Hematopoietic multipotent progenitor cell treated with erythropoietin and hydrocortisone succinate and interleukin-3 and kit ligand, for 6 days (in vitro differentiated cells): Measurements from ENCODE around the gene ASGR1.
"Not testable (repeated sequence)": the region's sequence is repeated elsewhere in the genome, so short reads cannot be mapped to it uniquely, and the experiment has no call there.

Experiments used
- DNase-seq: peaks from one replicate; pipeline ENCODE4 v3.0.0-alpha.2; 2015

ASGR1 gene

DNA sequence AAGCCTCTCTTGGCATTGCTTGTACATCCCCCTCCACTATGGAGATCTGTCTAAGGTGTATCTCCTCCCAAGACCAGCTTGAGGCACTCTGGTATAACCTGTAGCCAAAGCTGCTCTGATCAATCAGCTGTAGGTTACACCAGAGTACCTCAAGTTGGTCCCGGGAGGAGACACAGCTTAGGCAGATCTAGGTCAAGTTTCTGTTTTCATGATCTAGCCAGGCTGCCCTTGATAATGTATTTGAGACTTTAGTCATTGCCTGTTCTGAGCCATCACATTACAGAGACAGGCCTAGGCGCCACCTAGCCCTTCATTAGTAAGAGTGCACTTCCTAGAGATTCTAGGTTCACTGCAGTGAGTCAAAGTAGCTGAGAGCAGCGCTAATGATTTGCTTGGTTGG lies 31.4 kb downstream of the ASGR1 start:
- DNase-seq = peak; percentile 17

DNA sequence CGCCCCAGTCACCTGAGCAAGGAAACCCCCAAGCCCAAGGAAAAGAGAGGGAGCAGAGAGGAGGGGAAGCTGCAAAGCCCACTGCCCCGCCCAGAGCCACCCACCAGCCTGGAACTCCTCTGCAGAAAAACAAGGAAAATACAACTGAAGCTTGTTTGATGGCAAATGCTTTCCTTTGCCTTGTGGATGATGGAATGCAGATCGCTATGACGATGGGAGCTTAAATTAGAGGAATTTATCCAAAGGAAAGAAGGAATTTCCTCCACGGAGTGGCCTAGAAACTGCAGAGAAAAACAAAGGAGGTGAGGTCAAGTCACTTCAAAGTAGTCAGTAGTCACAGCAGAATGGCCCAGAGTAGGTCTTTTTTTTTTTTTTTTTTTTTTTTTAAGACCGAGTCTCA lies 33.1 kb downstream of the ASGR1 start:
- no peak for DNase-seq

DNA sequence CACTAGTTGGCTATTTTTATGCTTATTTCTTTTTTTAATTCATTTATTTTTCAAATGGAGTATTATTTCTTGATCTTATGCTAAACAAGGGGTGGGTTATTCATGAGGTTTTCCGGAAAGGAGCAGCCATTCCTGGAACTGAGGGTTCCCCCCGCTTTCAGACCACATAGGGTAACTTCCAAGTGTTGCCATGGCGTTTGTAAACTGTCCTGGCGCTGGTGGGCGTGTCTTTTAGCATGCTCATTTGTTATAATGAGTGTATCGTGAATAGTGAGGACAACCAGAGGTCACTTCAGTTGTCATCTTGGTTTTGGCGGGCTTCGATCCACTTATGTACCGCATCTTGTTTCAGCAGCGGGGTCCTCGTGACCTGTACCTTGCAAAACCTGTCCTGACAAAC lies 35.0 kb downstream of the ASGR1 start:
- no peak for DNase-seq

DNA sequence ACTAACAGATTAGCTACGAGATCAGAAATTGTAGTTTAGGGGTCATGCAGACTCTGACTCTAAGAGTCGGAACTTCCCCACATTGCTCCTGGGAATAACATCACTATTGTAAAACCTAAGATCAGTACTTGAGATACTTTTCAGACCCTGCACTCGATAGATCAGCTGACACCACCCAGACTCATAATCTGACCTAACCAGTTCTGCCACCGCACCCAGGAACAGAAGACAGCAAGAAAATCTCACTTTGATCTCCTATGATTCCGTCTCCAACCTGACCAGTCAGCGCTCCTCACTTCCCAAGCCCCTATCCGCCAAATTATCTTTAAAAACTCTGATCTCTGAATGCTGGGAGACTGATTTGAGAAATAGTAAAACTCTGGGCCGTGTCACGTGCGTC lies 37.3 kb downstream of the ASGR1 start:
- no peak for DNase-seq

DNA sequence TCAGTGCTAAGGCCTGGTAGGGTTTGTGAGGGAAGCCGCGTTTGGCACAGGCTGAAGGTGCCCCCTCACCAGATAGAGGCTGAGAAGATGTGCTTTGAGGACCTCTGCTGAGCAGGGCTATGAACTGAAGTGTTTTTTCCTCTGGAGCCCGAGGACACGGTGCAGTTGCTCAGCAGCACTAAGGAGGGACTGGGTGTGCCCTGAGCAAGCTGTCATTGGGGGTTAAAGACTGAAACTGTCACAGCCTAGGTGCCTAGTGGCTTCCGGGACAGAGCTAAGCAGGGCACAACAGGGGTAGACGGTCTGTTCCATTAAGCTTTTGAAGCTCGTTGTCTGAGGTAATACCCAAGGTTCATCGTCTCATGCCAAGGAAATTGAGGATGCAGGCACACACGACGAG lies 39.8 kb downstream of the ASGR1 start:
- DNase-seq = no peak

DNA sequence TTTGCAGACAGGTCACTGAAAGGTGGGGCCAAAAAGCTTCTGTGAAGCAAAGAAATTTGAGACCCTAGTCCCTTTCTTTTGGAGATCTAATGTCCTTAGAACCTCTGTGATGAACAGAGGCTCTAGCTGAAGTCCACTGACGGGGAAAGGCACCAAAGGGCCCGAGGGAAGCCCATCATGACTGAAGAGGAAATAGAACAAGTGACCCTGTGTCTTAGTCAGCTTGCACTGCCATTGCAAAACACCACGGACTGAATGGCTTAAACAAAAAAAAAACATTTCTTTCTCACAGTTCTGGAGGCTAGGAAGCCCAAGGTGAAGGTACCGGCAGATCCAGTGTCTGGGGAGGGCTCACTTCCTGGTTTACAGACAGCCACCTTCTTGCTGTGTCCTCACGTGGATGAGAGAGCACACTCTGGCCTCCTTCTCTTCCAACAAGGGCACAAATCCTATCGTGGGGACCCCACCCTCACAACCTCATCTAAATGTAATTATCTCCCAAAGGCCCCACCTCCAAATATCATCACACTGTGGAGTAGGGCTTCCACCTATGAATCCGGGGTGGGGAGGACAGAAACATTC lies 40.3 kb downstream of the ASGR1 start:
- DNase-seq = no peak

DNA sequence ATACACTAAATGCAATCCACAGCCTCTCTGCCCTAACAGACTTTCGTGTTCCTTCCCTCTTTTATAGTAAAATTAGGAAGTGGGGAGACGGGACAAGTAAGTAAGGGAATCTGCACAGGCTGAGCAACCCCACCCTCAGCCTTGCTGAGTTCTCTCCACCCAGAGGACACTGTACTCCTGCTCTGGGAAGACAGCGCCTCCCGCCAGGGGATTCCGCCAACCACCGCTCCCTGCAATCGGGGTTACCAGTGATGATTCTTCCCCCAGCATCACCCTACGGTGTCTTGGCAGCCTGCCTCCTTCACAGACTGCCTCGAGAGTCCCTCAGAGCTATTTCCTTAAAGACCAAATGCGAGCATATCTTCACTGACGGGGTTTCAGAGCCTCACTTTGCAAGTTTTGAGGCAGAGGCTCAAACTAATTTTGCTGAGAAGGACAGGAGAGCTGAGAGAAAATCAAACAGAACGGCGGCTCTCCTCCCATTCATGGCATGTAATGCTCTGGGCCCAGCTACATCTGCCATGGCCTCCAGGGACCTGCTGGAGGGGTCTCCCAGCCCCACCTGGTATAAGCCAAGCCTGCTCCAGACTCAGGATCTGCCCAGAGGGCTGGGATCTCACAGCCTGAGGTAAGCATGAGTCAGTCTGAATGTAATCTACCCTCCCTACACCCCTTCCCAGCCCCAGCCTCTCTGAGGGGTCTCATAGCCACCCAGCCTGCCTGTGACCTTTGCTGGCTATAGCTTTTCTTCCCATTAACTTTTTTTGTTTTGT lies 41.8 kb downstream of the ASGR1 start:
- no peak for DNase-seq

DNA sequence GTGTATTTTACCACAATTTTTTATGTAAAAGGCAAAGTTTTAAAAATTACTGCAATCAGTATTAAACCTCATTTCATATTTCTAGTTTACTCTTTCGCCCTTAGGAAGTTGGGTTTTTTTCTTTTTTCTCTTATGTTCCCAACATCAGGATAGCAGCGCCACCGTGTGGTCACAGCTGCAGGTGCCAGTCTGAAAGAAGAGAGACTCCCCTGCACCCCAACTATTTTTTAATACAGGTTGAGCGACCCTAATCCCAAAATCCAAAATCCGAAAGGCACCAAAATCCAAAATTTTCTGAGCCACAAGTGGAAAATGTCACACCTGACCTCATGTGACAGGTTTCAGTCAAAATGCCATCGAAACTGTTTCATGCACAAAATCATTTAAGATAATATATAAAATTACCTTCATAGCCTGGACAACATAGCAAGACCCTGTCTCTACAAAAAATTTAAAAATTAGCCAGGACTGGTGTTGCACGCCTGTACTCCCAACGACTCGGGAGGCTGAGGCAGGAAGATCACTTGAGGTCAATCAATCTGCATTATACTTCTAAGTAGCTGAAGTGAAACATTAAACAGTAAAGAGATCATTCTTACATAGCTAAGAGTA lies 42.8 kb downstream of the ASGR1 start:
- DNase-seq = peak; percentile 89

DNA sequence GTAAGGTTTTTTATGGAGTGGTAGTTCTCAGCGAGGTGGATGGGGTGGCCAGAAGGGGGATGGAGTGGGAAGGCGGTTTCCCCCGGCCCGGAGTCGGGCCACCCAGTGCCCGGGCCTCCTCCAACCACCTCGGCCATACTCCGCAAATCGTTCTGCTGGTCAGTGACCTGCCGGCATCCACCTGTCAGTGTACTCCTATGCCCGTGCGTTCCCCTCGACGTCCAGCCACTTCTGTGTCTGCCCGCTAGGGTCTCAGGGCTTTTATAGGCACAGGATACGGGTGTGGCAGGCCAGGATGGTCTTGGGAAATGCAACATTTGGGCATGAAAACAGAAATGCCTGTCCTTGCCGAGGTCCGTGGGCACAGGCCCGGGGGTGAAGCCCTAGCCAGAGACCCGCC lies 45.3 kb downstream of the ASGR1 start:
- DNase-seq = no peak

DNA sequence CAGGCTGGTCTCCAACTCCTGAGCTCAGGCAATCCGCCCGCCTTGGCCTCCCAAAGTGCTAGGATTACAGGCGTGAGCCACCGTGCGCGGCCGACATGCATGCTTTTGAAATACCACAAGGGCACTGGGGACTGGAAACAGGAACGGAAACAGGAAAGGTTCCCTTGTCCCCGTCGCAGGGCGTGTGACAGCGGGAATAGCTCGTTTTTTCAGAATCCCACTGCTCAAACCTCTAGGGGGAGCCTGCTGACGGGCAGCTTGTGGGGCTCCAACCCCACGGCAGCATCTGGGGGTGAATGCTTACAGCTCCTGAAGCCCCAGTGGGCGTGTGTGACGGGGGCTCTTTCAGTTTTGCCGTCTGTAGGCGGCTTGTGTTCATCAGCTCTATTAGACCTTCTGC lies 45.7 kb downstream of the ASGR1 start:
- peak; percentile 67 for DNase-seq

DNA sequence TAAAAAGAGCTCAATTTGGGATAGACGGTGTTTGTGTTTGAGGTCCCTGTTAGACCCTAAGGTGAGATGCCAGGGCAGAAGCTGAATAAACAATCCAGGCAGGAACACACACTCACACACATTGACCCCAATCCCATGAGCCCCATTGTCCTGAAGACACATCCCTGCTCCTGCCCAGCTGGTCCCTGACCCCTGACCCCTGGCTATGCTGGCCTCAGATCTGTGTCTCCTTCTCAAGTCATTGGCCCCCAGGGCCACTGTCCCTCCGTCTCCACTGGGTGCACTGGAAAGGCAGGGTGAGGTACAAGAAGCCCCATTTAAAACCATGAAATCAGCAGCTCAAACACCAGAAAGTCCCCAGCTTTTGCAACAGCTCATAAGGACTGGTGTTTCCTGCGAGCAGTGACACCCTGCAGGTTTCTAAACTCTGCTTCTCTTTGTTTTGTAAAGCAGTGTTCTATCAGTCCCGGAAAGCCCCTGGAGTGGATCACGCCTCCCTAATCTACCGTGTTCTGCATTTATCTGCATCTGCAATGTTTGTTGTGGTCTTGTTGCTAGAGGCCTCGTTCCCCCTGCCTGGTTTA lies 46.6 kb downstream of the ASGR1 start:
- DNase-seq = peak; percentile 74

DNA sequence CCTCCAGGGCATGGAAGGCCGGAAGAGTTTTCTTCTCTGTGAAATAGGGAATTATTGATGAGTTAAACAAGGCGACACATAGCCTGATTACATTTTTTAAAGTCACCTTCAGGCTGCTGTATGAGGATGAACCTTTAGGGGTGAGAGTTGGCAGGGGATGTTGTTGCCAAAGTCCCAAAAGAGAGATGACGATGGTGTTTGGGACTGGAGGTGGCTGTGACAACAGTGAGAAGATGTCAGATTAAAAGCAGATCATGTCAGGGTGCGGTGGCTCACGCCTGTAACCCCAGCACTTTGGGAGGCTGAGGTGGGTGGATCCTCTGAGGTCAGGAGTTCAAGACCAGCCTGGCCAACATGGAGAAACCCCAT lies 47.8 kb downstream of the ASGR1 start:
- no peak for DNase-seq

DNA sequence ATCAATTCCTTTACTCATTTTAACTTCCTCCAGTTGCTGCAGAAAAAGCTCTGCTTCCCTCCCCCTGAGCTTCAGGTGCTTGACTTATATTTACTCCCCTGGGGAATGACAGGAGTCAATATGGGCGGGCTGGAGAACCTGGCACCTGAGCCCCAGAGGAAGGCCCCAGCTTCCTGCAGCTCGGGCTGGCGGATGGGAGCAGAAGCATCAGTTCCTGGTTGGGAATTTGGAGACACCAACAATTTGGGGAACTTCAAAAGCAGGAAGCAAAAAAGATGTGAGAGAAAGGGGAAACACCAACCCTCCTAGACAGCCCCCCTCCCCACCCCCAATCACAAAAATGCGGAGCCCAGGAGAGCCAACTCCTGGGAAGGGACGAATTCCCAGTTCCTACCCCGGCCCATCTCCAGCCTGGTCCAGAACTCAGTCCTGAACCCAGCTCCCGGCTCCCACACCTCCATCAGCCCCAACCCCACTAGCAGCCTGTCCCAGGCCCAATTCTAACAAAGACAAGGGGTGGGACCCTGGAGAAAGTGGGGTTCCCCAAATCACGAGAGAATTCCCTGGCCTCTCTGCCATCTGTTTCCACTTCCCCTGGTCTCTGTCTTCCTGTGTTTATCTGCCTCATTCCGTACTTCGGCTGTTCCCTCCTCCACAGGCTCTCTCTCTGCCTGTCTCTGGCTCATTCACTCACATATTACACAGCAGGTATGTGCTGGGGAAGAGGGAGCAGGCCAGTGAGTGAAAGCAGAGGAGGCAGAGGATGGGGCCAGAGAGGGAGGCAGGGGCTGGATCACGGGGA lies 48.3 kb downstream of the ASGR1 start:
- DNase-seq = no peak

DNA sequence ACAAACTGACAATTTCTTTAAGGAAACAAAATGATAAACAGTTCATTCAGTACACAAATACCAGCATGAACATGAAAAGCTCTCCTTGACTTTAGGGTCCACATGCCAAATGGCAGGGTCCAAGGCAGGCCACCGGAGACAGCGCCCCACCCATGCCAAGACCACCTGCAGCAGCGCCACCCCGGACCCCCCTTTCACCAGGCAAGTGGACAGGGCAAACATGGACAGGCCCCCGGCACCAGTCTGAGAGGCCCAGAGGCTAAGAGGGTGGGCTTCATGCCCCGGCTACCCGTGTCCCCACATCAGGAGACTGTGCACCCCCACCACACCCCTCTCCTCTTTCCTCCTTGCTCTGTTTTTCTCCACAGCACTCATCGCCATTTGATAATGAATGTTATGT lies 49.9 kb downstream of the ASGR1 start:
- no peak for DNase-seq

DNA sequence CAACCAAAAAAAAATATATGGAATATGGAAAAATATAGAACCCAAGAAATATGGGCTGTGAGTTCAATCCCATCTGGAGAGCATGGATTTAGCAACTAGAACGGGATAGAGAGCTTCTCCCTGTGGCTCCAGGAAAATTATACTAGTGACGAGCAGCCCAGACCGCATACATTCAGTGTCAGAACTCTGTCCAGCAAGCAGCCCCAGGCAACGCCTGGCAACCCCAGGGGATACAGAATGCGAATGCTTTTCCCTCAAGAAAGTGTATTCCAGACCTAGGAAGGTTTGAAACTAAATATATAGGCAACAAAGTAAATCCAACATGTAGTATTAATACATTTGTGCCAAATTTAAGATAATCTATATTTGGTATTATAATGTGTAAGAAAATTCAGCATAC lies 51.0 kb downstream of the ASGR1 start:
- no peak for DNase-seq

DNA sequence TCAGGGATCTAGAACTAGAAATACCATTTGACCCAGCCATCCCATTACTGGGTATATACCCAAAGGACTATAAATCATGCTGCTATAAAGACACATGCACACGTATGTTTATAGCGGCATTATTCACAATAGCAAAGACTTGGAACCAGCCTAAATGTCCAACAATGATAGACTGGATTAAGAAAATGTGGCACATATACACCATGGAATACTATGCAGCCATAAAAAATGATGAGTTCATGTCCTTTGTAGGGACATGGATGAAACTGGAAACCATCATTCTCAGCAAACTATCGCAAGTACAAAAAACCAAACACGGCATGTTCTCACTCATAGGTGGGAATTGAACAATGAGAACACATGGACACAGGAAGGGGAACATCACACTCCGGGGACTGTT lies 51.7 kb downstream of the ASGR1 start:
- not testable (repeated sequence) for DNase-seq

DNA sequence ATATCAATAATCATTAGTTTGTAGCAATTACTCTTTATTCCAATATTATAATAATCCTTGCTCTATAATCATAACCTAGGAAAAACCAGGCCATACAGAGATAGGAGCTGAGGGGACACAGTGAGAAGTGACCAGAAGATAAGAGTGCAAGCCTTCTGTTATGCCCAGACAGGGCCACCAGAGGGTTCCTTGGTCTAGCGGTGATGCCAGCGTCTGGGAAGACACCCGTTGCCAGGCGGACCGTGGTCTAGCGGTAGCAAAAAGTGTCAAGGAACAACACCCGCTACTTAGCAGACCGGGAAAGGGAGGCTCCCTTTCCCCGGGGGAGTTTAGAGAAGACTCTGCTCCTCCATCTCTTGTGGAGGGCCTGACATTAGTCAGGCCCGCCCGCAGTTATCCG lies 52.8 kb downstream of the ASGR1 start:
- not testable (repeated sequence) for DNase-seq

DNA sequence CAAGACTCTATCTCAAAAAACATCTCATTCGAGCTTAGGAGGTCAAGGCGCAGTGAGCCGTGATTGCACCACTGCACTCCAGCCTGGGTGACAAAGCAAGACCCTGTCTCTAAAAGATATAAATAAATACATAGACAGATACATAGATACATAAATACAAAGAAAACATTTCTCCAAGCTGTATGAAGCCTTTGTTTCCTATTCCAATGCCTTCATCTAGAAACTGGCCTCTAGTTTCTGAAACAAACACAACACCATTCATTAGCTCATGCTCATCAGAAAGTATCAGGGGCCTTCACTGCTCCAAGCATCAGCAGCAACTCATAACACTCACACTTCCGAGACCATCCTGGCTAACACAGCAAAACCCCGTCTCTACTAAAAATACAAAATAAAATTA lies 54.2 kb downstream of the ASGR1 start:
- no peak for DNase-seq

DNA sequence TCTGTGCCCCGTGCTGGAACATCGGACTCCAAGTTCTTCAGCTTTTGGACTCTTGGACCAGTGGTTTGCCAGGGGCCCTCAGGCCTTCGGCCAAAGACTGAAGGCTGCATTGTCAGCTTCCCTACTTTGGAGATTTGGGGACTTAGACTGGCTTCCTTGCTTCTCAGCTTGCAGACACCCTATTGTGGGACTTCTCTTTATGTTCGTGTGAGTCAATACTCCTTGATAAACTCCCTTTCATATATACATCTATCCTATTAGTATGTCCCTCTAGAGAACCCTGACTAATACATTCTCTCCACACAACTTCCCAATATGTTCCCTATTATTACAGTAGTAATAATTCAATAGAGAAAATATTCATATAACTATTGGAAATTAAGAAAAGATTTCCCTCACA lies 55.3 kb downstream of the ASGR1 start:
- no peak for DNase-seq
